NCI-H128 (cell line): ENCODE results near the gene KNTC1.
"Not testable (repeated sequence)": the region's sequence is repeated elsewhere in the genome, so short reads cannot be mapped to it uniquely, and the experiment has no call there.

ENCODE experiments used
- DNase-seq: peaks from one replicate; lab custom pipeline; 2025; ENCODE audit not compliant: unreplicated experiment; lab: John Stamatoyannopoulos, UW

Gene KNTC1

GRCh38 chr12:122508163-122508562 lies 18.9 kb upstream of the KNTC1 start:
- DNase-seq: no peak

- not testable (repeated sequence) for DNase-seq
Observed at GRCh38 chr12:122513028-122513427, 14.0 kb upstream of the KNTC1 start.

- no peak for DNase-seq
Observed at GRCh38 chr12:122513660-122514059, 13.4 kb upstream of the KNTC1 start.

GRCh38 chr12:122515275-122515674 lies 11.8 kb upstream of the KNTC1 start:
- DNase-seq: no peak

- DNase-seq: no peak
Observed at GRCh38 chr12:122516544-122517361, 10.3 kb upstream of the KNTC1 start.

- DNase-seq: no peak
Observed at GRCh38 chr12:122517877-122518276, 9.2 kb upstream of the KNTC1 start.

GRCh38 chr12:122518908-122519307 lies 8.1 kb upstream of the KNTC1 start:
- no peak for DNase-seq

GRCh38 chr12:122519418-122519817 lies 7.6 kb upstream of the KNTC1 start:
- DNase-seq: no peak

- DNase-seq: no peak
Observed at GRCh38 chr12:122520676-122521075, 6.4 kb upstream of the KNTC1 start.

- no peak for DNase-seq
Observed at GRCh38 chr12:122523280-122523679, 3.8 kb upstream of the KNTC1 start.

- DNase-seq: no peak
Observed at GRCh38 chr12:122523846-122524718, 3.0 kb upstream of the KNTC1 start.

- no peak for DNase-seq
Observed at GRCh38 chr12:122527478-122527944, 462 bp downstream of the KNTC1 start.

GRCh38 chr12:122528582-122528981 lies 1.5 kb downstream of the KNTC1 start:
- DNase-seq: no peak

GRCh38 chr12:122528992-122529391 lies 1.9 kb downstream of the KNTC1 start:
- no peak for DNase-seq

- no peak for DNase-seq
Observed at GRCh38 chr12:122533856-122534255, 6.8 kb downstream of the KNTC1 start.

GRCh38 chr12:122537021-122537420 lies 10.0 kb downstream of the KNTC1 start:
- no peak for DNase-seq

- no peak for DNase-seq
Observed at GRCh38 chr12:122538496-122538895, 11.4 kb downstream of the KNTC1 start.

GRCh38 chr12:122544537-122544936 lies 17.5 kb downstream of the KNTC1 start:
- no peak for DNase-seq

GRCh38 chr12:122545855-122546254 lies 18.8 kb downstream of the KNTC1 start:
- no peak for DNase-seq

- no peak for DNase-seq
Observed at GRCh38 chr12:122547330-122547729, 20.3 kb downstream of the KNTC1 start.

GRCh38 chr12:122558745-122559641 lies 31.9 kb downstream of the KNTC1 start:
- no peak for DNase-seq
